GM12878 (cell line): Measurements from ENCODE around the gene NDUFAF5. TPM values are rescaled to one million over a fixed set of nuclear protein-coding genes. Genes with fewer than 3 reads are reported as not detected.

Experiments used
- ATAC-seq: fragments of 200-7000 bp; cut with Tn5 transposase; 3 replicates; pipeline ENCODE4 v1.9.1; 2020; ENCODE audit warnings: mild to moderate bottlenecking, moderate library complexity
- BruUV-seq: library from RNA; stranded (reverse); fragments of 400-500 nt; replicated peaks from 2 replicates; lab custom pipeline; 2021; lab: Mats Ljungman, UMichigan
- CTCF ChIA-PET: fragments of 300-600 bp; sonication (Branson Sonifier 250); formaldehyde crosslinking; extraction: SDS; loops from one replicate; lab custom pipeline; 2021; ENCODE audit warnings: inconsistent platforms; lab: Yijun Ruan, JAX
- POLR2A ChIA-PET: fragments of 350-600 bp; formaldehyde crosslinking; extraction: SDS; loops from one replicate; lab custom pipeline; 2021; ENCODE audit warnings: inconsistent platforms; lab: Charles Lee
- RAD21 ChIA-PET: fragments of 300-600 bp; sonication (Branson Sonifier 250); formaldehyde crosslinking; loops from one replicate; lab custom pipeline; 2023; ENCODE audit warnings: antibody characterized with exemption; ENCODE audit not compliant: unreplicated experiment; lab: Charles Lee
- SMC1A ChIA-PET: fragments of 300-600 bp; sonication (Branson Sonifier 250); formaldehyde crosslinking; loops from one replicate; lab custom pipeline; 2023; ENCODE audit not compliant: unreplicated experiment, uncharacterized antibody; lab: Charles Lee
- DNase-seq: peaks from one replicate; pipeline ENCODE4 v3.0.0-alpha.2; 2011; ENCODE audit warnings: low read depth, low spot score
- FAIRE-seq: peaks from 3 replicates; lab custom pipeline; 2011; peaks lifted over from hg19 to GRCh38; lab: Jason Lieb, UNC
- H2AFZ ChIP-seq: 2 replicates; pipeline ENCODE4 v1.6.0; 2011; ENCODE audit warnings: low read depth, low read length, control low read depth; ENCODE audit not compliant: control insufficient read depth
- H3K27ac ChIP-seq: 2 replicates; pipeline ENCODE4 v1.5.1; 2011; ENCODE audit warnings: control low read depth; ENCODE audit not compliant: control insufficient read depth, insufficient read depth
- H3K27me3 ChIP-seq, 2 experiments: replicated peaks in 1 of 2; 2 replicates each; pipeline versions ENCODE4 v1.6.0 to v1.6.1; 2011; ENCODE audit warnings: low read length in 1 of 2; ENCODE audit not compliant: control insufficient read depth in 2 of 2, insufficient read depth in 2 of 2
- H3K36me3 ChIP-seq, 2 experiments: 2 replicates each; pipeline ENCODE4 v1.5.1; 2011; ENCODE audit warnings: low read length in 1 of 2; ENCODE audit not compliant: control insufficient read depth in 2 of 2, insufficient read depth in 2 of 2
- H3K4me1 ChIP-seq: 2 replicates; pipeline ENCODE4 v1.6.1; 2011; ENCODE audit warnings: mild to moderate bottlenecking, low read length, moderate library complexity, mixed read lengths; ENCODE audit not compliant: control insufficient read depth, insufficient read depth
- H3K4me2 ChIP-seq: 2 replicates; pipeline ENCODE4 v1.6.0; 2011; ENCODE audit warnings: control low read depth; ENCODE audit not compliant: control insufficient read depth, insufficient read depth
- H3K4me3 ChIP-seq: fragments of 200-600 bp; sonication (generic); 2 replicates; pipeline ENCODE4 v1.5.1; 2016
- H3K79me2 ChIP-seq: 2 replicates; pipeline ENCODE4 v1.6.0; 2011; ENCODE audit warnings: low read length; ENCODE audit not compliant: control insufficient read depth, insufficient read depth
- H3K9ac ChIP-seq: 2 replicates; pipeline ENCODE4 v1.8.0; 2011; ENCODE audit warnings: low read length, control low read depth, mixed read lengths; ENCODE audit not compliant: control insufficient read depth, insufficient read depth
- H3K9me3 ChIP-seq: replicated peaks from 3 replicates; pipeline ENCODE4 v1.5.1; 2011; ENCODE audit warnings: mild to moderate bottlenecking, low read length; ENCODE audit not compliant: control insufficient read depth, insufficient read depth
- H4K20me1 ChIP-seq: 2 replicates; pipeline ENCODE4 v1.6.0; 2011; ENCODE audit not compliant: control insufficient read depth, insufficient read depth
- ATF7 ChIP-seq: fragments of 450-650 bp; IDR thresholded peaks from 2 replicates; pipeline ENCODE4 v1.6.1; 2016; ENCODE audit warnings: low read depth, mild to moderate bottlenecking
- BCL3 ChIP-seq: IDR thresholded peaks from 2 replicates; pipeline ENCODE4 v1.6.1; 2011; ENCODE audit warnings: borderline replicate concordance, low read depth, mild to moderate bottlenecking, moderate library complexity, low read length; ENCODE audit not compliant: insufficient read depth, poor library complexity, severe bottlenecking
- CHD1 ChIP-seq: IDR thresholded peaks from 2 replicates; pipeline ENCODE4 v1.6.1; 2012; ENCODE audit warnings: low read depth, low read length, improper control_type of control experiment
- CREB1 ChIP-seq: IDR thresholded peaks from 2 replicates; pipeline ENCODE4 v1.6.1; 2012; ENCODE audit warnings: low read depth, mild to moderate bottlenecking, inconsistent platforms
- MXI1 ChIP-seq: fragments of 150-350 bp; IDR thresholded peaks from 2 replicates; pipeline ENCODE4 v1.6.1; 2011; ENCODE audit warnings: low read depth, mild to moderate bottlenecking, inconsistent platforms, low read length, improper control_type of control experiment
- RELB ChIP-seq: fragments of 450-650 bp; IDR thresholded peaks from 2 replicates; pipeline ENCODE4 v1.6.1; 2017; ENCODE audit warnings: low read depth, mild to moderate bottlenecking, moderate library complexity
- ZBTB4 ChIP-seq: fragments of 450-650 bp; formaldehyde crosslinking; IDR thresholded peaks from 2 replicates; pipeline ENCODE4 v1.4.0; 2022; ENCODE audit warnings: mild to moderate bottlenecking, moderate library complexity
- WGBS: methylation state at CpG from one replicate; pipeline ENCODE4 v1.1.6; 2016; ENCODE audit warnings: low lambda C conversion rate; ENCODE audit not compliant: insufficient replicate concordance, insufficient coverage; ENCODE audit errors: missing lambda C conversion rate; 5-methylcytosine and 5-hydroxymethylcytosine counted together
- in situ Hi-C: fragments of 300-500 bp; cut with MboI; formaldehyde crosslinking; loops from 9 replicates; pipeline ENCODE4 v1.14.3; 2018; ENCODE audit warnings: mixed read lengths
- intact Hi-C: fragments of 100-400 bp; cut with micrococcal nuclease; formaldehyde crosslinking; loops from one replicate; pipeline ENCODE4 v1.14.2; 2022; ENCODE audit not compliant: unreplicated experiment
- polyA plus RNA-seq, 11 experiments: library from polyadenylated mRNA; depleted of rRNA in 4 of 11; unstranded in 6 of 11; stranded (reverse) in 5 of 11; fragments of >200 nt; fragmentation: Nextera tagmentation in 4 of 11; fragmentation: Illumina TruSeq in 1 of 11; extraction: Ambion mirVana in 4 of 11; extraction: Trizol in 1 of 11; gene quantifications; 1 replicate in 1 of 11; 2 replicates in 10 of 11; pipeline versions ENCODE4 v1.2.1 to v1.2.3, GENCODE V29; 2011 to 2016; ENCODE audit warnings: inconsistent platforms in 2 of 11, missing spikeins in 2 of 11, low read depth in 1 of 11
- total RNA-seq, 4 experiments: library from RNA; depleted of rRNA in 3 of 4; stranded (reverse); fragments of >200 nt in 3 of 4; fragmentation: Illumina TruSeq in 1 of 4; extraction: Trizol in 1 of 4; gene quantifications; 2 replicates each; pipeline versions ENCODE4 v1.2.1 to v1.2.3, GENCODE V29; 2013 to 2021

The NDUFAF5 gene
- total and polyA plus RNA-seq, 10 of the 15 experiments (the other 5 are each of a cell fraction or from before 2014, with no cell fraction given): 15.6 to 36.9 (median 28.0) TPM

- Histone ChIP-seq H3K27me3 (no peaks in the 10 kb centered on the region), H3K4me3 (no peak overlapping the region), H3K36me3 (no peaks in the 10 kb centered on the region), H3K27ac (no peak overlapping the region), H3K9ac (no peak overlapping the region), H3K9me3 (no peaks in the 10 kb centered on the region), H3K79me2 (no peaks in the 10 kb centered on the region), H3K4me1 (no peaks in the 10 kb centered on the region), H2AFZ (no peak overlapping the region), H3K4me2 (no peak overlapping the region), H4K20me1 (no peaks in the 10 kb centered on the region)
- RAD21 ChIA-PET: no interaction called here
- 45% methylated on average over 5 of the region's 5 CpGs for WGBS
- ATAC-seq: no peak
- CTCF ChIA-PET: no interaction called here
- intact Hi-C loops: no loop called here
- TF ChIP-seq ZBTB4 (no peak), BCL3 (peak; percentile 74)
- SMC1A ChIA-PET: no interaction called here
- in situ Hi-C loops: no loop called here
- POLR2A ChIA-PET: no interaction called here
- BruUV-seq: no TSS peak
- DNase-seq: no peak
- no peak for FAIRE-seq
Measured at GRCh38 chr20:13858439-13858838, 73.6 kb downstream of the NDUFAF5 start.

GRCh38 chr20:13858871-13859270 is 74.0 kb downstream of the NDUFAF5 start:
- FAIRE-seq (no peak), ATAC-seq (no peak)
- Histone ChIP-seq H3K4me3 (no peak overlapping the region), H2AFZ (no peak overlapping the region), H3K9ac (no peak overlapping the region), H3K4me2 (no peak overlapping the region)
- TF ChIP-seq CREB1: no peak
- no peak for TF ChIP-seq MXI1
- TF ChIP-seq ATF7: no peak
- no peak for TF ChIP-seq CHD1
- TF ChIP-seq RELB: no peak
- TF ChIP-seq, all 136 proteins: peak for 0
- DNase-seq: no peak
- Histone ChIP-seq H3K36me3 (no peaks in the 10 kb centered on the region), H4K20me1 (no peaks in the 10 kb centered on the region), H3K4me1 (no peaks in the 10 kb centered on the region), H3K79me2 (no peaks in the 10 kb centered on the region), H3K27ac (no peak overlapping the region), H3K9me3 (no peaks in the 10 kb centered on the region), H3K27me3 (no peaks in the 10 kb centered on the region)
- ChIA-PET SMC1A (no interaction called here), POLR2A (no interaction called here), RAD21 (no interaction called here), CTCF (no interaction called here)
- in situ Hi-C loops: no loop called here
- intact Hi-C loops: no loop called here
- no TSS peak for BruUV-seq
